Measurements from ENCODE around the gene NPTN.

DNA sequence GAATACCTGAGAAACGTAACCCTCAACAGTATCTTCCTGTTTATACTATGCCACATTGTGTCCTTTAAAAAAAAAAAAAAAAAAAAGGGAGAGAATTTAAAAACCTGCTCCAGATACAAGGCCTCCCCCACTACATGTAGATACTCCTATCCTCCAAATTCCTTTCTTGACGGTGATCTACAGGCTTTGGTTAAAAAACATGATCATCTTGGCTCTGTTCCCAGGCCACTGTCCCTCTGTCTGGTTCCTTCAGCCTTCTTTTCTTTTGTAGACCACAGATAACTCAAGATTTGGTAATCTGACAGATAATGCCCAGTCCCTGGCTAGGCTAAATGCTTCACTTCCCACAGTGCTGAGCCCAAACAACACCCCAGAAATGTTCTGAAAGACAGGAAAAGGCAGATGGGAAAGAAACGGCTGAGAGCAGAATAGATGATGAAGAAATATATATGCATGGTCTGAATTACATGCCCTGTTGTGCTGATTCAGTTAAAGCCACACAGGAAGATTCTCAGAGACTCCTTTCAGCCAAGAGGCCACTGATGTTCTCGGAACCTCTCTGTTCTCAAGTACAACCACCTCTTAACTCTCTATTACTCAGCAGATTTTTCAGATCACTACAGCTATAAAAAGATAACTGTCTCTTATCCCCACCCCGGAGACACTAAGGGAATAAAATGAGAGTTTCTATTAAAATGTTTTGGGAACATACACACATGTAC is 48.3 kb downstream of the NPTN start:
- TF ChIP-seq, protein P1, sequence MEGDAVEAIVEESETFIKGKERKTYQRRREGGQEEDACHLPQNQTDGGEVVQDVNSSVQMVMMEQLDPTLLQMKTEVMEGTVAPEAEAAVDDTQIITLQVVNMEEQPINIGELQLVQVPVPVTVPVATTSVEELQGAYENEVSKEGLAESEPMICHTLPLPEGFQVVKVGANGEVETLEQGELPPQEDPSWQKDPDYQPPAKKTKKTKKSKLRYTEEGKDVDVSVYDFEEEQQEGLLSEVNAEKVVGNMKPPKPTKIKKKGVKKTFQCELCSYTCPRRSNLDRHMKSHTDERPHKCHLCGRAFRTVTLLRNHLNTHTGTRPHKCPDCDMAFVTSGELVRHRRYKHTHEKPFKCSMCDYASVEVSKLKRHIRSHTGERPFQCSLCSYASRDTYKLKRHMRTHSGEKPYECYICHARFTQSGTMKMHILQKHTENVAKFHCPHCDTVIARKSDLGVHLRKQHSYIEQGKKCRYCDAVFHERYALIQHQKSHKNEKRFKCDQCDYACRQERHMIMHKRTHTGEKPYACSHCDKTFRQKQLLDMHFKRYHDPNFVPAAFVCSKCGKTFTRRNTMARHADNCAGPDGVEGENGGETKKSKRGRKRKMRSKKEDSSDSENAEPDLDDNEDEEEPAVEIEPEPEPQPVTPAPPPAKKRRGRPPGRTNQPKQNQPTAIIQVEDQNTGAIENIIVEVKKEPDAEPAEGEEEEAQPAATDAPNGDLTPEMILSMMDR (IDR thresholded peaks at IDR 0.05 in 2 of 3, conservative IDR thresholded peaks at IDR 0.05 in 1 of 3; ENCODE audit: borderline replicate concordance in 1 of 3, insufficient read depth in 1 of 3, low read depth in 2 of 3, low read length in 2 of 3): no peak
- TF ChIP-seq POLR2AphosphoS5 (IDR thresholded peaks at IDR 0.05; ENCODE audit: low read depth, low read length): no peak
- no peak for TF ChIP-seq EZH2phosphoT487 (IDR thresholded peaks at IDR 0.05; ENCODE audit: borderline replicate concordance)
- no peak for TF ChIP-seq ZFX (IDR thresholded peaks at IDR 0.05)
- TF ChIP-seq SIN3A (IDR thresholded peaks at IDR 0.05; ENCODE audit: low read depth): no peak

Measured in HCT116 (cell line).